ENCODE measurements around the gene LAMB1. TPM values are rescaled to one million over a fixed set of nuclear protein-coding genes. Genes with fewer than 3 reads are reported as not detected.

The LAMB1 gene
- total RNA-seq, 1 donor from 2014 or later: 60.0 TPM

DNA sequence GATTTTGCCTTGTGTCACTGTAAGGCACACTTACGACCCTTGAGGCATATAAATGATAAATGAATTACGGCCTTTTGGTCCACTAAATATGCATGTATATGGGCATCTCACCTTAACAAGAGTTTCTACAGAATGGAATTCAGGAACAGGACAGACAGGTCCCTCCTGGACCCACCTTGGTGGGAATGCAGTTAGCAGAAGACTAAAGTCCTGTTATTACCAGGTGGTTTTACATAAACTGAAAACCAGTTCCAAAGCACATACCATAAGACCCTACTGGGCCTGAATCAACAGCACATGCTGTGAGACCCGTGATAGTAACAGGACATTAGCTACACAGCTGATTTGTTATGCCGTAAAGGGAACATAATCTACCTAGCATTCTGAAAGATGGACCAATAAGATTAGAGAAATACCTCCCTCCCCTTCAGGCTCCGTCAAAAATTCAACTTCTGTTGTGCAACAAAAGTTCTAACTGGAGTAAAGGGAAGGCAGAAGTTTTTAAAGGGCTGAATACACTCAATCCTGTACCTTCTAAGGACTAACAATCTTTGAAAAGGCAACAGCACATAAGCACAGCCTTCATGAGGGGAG, 24.0 kb downstream of the LAMB1 start:
- intact Hi-C loops (cut with micrococcal nuclease): no loop called here
- peaks cover 55% of the 10 kb centered on the region for H3K36me3 ChIP-seq
- no peak overlapping the region for H3K4me3 ChIP-seq
- no peaks in the 10 kb centered on the region for H3K27me3 ChIP-seq (ENCODE audit: low read depth)
- TF ChIP-seq, protein P1, sequence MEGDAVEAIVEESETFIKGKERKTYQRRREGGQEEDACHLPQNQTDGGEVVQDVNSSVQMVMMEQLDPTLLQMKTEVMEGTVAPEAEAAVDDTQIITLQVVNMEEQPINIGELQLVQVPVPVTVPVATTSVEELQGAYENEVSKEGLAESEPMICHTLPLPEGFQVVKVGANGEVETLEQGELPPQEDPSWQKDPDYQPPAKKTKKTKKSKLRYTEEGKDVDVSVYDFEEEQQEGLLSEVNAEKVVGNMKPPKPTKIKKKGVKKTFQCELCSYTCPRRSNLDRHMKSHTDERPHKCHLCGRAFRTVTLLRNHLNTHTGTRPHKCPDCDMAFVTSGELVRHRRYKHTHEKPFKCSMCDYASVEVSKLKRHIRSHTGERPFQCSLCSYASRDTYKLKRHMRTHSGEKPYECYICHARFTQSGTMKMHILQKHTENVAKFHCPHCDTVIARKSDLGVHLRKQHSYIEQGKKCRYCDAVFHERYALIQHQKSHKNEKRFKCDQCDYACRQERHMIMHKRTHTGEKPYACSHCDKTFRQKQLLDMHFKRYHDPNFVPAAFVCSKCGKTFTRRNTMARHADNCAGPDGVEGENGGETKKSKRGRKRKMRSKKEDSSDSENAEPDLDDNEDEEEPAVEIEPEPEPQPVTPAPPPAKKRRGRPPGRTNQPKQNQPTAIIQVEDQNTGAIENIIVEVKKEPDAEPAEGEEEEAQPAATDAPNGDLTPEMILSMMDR (IDR thresholded peaks at IDR 0.05; ENCODE audit: borderline replicate concordance): no peak
- peak overlapping the region; percentile 24 for H3K27ac ChIP-seq (replicated peaks)
- H3K9me3 ChIP-seq (replicated peaks): no peaks in the 10 kb centered on the region
- H3K4me1 ChIP-seq: peaks cover 51% of the 10 kb centered on the region
- no peak for DNase-seq

DNA sequence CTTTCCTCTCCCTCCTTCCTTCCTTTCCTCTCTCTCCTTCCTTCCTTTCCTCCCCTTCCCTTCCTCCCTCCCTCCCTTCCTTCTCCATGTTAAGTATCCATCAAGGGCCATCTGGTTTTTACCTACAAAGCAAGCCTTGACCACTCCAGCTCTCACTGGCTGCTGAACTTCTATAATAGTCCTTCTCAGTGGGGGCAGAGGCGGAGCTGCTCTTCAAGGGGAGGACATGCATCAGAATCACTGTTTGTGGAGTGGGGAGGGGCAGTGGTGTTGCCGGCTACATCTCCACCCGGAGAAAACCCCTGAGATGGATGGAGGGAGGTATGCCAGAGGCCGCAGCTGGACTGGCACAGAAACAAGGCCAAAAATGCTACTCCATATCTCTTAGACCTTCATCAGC, 25.9 kb downstream of the LAMB1 start:
- H3K27ac ChIP-seq (replicated peaks): peak overlapping the region; percentile 91

DNA sequence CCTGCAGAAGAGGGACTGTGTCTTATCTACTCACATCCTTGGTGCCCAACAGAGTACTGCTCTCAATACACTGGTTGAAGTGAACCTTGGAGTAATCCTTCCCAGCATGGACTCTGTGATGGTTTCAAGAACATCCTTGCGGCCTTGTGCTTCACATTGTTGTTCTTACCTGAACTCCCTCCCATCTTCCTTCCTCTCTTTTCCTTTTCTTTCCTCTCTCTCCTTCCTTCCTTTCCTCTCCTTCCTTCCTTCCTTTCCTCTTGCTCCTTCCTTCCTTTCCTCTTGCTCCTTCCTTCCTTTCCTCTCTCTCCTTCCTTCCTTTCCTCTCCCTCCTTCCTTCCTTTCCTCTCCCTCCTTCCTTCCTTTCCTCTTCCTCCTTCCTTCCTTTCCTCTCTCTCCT, 26.3 kb downstream of the LAMB1 start:
- H3K9me3 ChIP-seq (replicated peaks): no peaks in the 10 kb centered on the region
- TF ChIP-seq, protein P1 (IDR thresholded peaks at IDR 0.05; ENCODE audit: borderline replicate concordance): no peak
- no peaks in the 10 kb centered on the region for H3K27me3 ChIP-seq (ENCODE audit: low read depth)
- intact Hi-C loops (cut with micrococcal nuclease): no loop called here
- peaks cover 51% of the 10 kb centered on the region for H3K4me1 ChIP-seq
- DNase-seq: no peak
- H3K36me3 ChIP-seq: peaks cover 54% of the 10 kb centered on the region
- H3K27ac ChIP-seq (replicated peaks): peak overlapping the region; percentile 91
- no peak overlapping the region for H3K4me3 ChIP-seq

More for the DNA sequence above, 25.9 kb downstream of the LAMB1 start:
- TF ChIP-seq, protein P1 (IDR thresholded peaks at IDR 0.05; ENCODE audit: borderline replicate concordance): no peak
- intact Hi-C loops (cut with micrococcal nuclease): no loop called here
- H3K4me1 ChIP-seq: peaks cover 51% of the 10 kb centered on the region
- H3K9me3 ChIP-seq (replicated peaks): no peaks in the 10 kb centered on the region
- peaks cover 54% of the 10 kb centered on the region for H3K36me3 ChIP-seq
- no peak overlapping the region for H3K4me3 ChIP-seq
- H3K27me3 ChIP-seq (ENCODE audit: low read depth): no peaks in the 10 kb centered on the region
- no peak for DNase-seq

DNA sequence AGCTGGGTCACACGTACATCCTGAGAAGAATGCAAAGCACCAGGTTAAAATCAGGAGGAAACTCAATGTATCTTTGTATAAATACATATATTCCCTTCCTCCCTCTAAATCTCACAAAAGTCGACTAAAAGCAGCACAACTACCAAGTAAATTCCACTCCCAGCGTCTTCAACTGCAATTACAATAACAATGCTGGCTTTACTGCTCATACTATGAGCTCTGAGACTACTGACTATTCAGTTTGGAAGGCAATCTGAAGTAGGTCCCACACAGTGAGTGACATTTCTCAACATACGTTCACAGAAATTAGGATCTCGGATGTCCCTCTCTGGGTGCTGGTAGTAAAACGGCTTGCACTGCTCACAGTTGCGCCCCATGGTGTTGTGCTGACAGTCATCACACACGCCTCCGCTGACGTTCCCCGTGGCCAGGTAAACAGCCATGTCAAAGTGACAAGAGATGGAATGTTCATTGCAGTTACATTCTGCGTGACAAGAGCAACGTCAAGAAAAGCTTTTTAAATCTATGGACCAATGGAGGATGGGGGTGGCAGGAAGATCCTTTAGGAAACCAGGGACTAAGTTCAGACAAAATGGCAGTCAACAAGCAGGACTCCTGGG, 27.5 kb downstream of the LAMB1 start:
- Histone ChIP-seq H3K9me3 (replicated peaks) (no peaks in the 10 kb centered on the region), H3K36me3 (peaks cover 54% of the 10 kb centered on the region), H3K27ac (replicated peaks) (peak overlapping the region; percentile 91), H3K4me1 (peaks cover 62% of the 10 kb centered on the region), H3K27me3 (ENCODE audit: low read depth) (no peaks in the 10 kb centered on the region), H3K4me3 (no peak overlapping the region)
- no peak for DNase-seq
- TF ChIP-seq, protein P1 (IDR thresholded peaks at IDR 0.05; ENCODE audit: borderline replicate concordance): no peak
- intact Hi-C loops (cut with micrococcal nuclease): no loop called here

DNA sequence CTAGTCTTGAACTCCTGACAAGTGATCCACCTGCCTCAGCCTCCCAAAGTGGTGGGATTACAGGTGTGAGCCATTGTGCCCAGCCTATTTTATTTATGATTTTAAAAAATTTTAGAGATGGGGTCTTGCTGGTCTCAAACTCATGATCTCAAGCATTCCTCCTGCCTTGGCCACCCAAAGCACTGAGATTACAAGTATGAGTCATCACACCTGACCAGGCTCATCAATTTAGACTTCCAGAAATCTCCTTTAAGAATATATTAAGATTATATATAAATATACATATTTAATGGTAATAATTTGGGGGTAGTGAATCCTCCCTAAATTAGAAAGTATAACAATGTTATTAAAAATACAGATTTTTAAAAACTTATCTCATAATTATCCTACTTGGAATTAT, 29.1 kb downstream of the LAMB1 start:
- TF ChIP-seq, protein P1 (IDR thresholded peaks at IDR 0.05; ENCODE audit: borderline replicate concordance): no peak
- no peak for DNase-seq
- peaks cover 41% of the 10 kb centered on the region for H3K36me3 ChIP-seq
- H3K9me3 ChIP-seq (replicated peaks): no peaks in the 10 kb centered on the region
- no peaks in the 10 kb centered on the region for H3K27me3 ChIP-seq (ENCODE audit: low read depth)
- H3K4me3 ChIP-seq: no peak overlapping the region
- H3K27ac ChIP-seq (replicated peaks): peak overlapping the region; percentile 91
- intact Hi-C loops (cut with micrococcal nuclease): no loop called here
- peaks cover 73% of the 10 kb centered on the region for H3K4me1 ChIP-seq

All from left ventricle myocardium inferior (tissue), 1 donor.